Measurements from ENCODE around the gene EIF4H.
"Not testable (repeated sequence)": the region's sequence is repeated elsewhere in the genome, so short reads cannot be mapped to it uniquely, and the experiment has no call there.

EIF4H gene

GRCh38 chr7:74173866-74174605, at the start of gene EIF4H:
Gene EIF4H, plus strand, starts transcription at chr7:74174356. Its CDS starts 28 bp downstream, at chr7:74174384.
- intact Hi-C loops (cut with DNase I): loop anchor here (2.0 to 10.0 kb wide), 2 partner anchors 81 to 109 kb away; partner anchors contain the start of gene RFC2
- DNase-seq: peak; percentile 91 to 99 (median 94)

GRCh38 chr7:74126220-74126880, 47.8 kb upstream of the EIF4H start:
- peak in 1 of 10 donors; percentile 30 for DNase-seq
- intact Hi-C loops (cut with DNase I): no loop called here

GRCh38 chr7:74129887-74130286, 44.3 kb upstream of the EIF4H start:
- DNase-seq: no peak
- intact Hi-C loops (cut with DNase I): no loop called here

- no peak for DNase-seq
- intact Hi-C loops (cut with DNase I): no loop called here
Observed at GRCh38 chr7:74130518-74130917, 43.6 kb upstream of the EIF4H start.

- intact Hi-C loops (cut with DNase I): no loop called here
- no peak for DNase-seq
Observed at GRCh38 chr7:74134117-74134620, 40.0 kb upstream of the EIF4H start.

- intact Hi-C loops (cut with DNase I): no loop called here
- DNase-seq: peak in 1 of 10 donors; percentile 19
Observed at GRCh38 chr7:74138334-74138867, 35.8 kb upstream of the EIF4H start.

GRCh38 chr7:74138945-74139843, 35.0 kb upstream of the EIF4H start:
- DNase-seq: peak in 2 of 10 donors; percentile 15 to 24
- intact Hi-C loops (cut with DNase I): no loop called here

- intact Hi-C loops (cut with DNase I): no loop called here
- DNase-seq: peak in 1 of 10 donors; percentile 1
Observed at GRCh38 chr7:74141705-74142104, 32.5 kb upstream of the EIF4H start.

- intact Hi-C loops (cut with DNase I): no loop called here
- DNase-seq: peak in 3 of 10 donors; percentile 3 to 16 (median 12)
Observed at GRCh38 chr7:74143383-74143782, 30.8 kb upstream of the EIF4H start.

GRCh38 chr7:74148491-74148890, 25.7 kb upstream of the EIF4H start:
- DNase-seq: peak in 1 of 10 donors; percentile 0
- intact Hi-C loops (cut with DNase I): no loop called here

- intact Hi-C loops (cut with DNase I): no loop called here
- peak in 3 of 10 donors; percentile 4 to 18 (median 5) for DNase-seq
Observed at GRCh38 chr7:74149071-74149470, 25.1 kb upstream of the EIF4H start.

- intact Hi-C loops (cut with DNase I): no loop called here
- no peak for DNase-seq
Observed at GRCh38 chr7:74149603-74150002, 24.6 kb upstream of the EIF4H start.

GRCh38 chr7:74153736-74154135, 20.4 kb upstream of the EIF4H start:
- peak in 1 of 10 donors; percentile 10 for DNase-seq
- intact Hi-C loops (cut with DNase I): no loop called here

GRCh38 chr7:74155810-74156395, 18.3 kb upstream of the EIF4H start:
- peak in 1 of 10 donors; percentile 4 for DNase-seq
- intact Hi-C loops (cut with DNase I): no loop called here

GRCh38 chr7:74157605-74158004, 16.6 kb upstream of the EIF4H start:
- no peak for DNase-seq
- intact Hi-C loops (cut with DNase I): no loop called here

GRCh38 chr7:74164985-74165456, 9.1 kb upstream of the EIF4H start:
- intact Hi-C loops (cut with DNase I): no loop called here
- no peak for DNase-seq

GRCh38 chr7:74165867-74166593, 8.1 kb upstream of the EIF4H start:
- no peak for DNase-seq
- intact Hi-C loops (cut with DNase I): no loop called here

GRCh38 chr7:74167324-74167723, 6.8 kb upstream of the EIF4H start:
- DNase-seq; intact Hi-C loops (cut with DNase I): not testable (repeated sequence)

GRCh38 chr7:74173074-74173473, 1.1 kb upstream of the EIF4H start:
- intact Hi-C loops (cut with DNase I): loop anchor here (10.0 kb wide), 1 partner anchor 108 kb away; no protein-coding TSS in a partner anchor
- peak in 1 of 10 donors; percentile 75 for DNase-seq
